Measurements from ENCODE around the gene B3GNT4.

DNA sequence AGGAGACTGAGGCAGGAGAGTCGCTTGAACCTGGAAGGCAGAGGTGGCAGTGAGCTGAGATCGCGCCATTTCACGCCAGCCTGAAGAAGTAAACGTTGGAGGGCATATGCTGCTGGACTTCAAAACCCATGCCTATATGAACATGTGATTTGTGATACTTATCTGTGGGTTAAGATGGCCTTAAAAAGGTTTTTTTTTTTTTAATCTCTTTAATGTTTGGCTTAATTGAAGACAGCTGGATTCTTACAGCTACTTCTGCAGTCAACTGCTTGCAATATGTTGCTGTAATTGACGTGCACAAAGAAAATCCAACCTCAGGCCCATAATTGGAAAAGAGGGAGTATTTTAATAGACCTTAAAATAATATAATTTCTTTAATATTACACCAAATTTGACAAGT, 1.5 kb upstream of the B3GNT4 start:
- TF ChIP-seq, protein P1, sequence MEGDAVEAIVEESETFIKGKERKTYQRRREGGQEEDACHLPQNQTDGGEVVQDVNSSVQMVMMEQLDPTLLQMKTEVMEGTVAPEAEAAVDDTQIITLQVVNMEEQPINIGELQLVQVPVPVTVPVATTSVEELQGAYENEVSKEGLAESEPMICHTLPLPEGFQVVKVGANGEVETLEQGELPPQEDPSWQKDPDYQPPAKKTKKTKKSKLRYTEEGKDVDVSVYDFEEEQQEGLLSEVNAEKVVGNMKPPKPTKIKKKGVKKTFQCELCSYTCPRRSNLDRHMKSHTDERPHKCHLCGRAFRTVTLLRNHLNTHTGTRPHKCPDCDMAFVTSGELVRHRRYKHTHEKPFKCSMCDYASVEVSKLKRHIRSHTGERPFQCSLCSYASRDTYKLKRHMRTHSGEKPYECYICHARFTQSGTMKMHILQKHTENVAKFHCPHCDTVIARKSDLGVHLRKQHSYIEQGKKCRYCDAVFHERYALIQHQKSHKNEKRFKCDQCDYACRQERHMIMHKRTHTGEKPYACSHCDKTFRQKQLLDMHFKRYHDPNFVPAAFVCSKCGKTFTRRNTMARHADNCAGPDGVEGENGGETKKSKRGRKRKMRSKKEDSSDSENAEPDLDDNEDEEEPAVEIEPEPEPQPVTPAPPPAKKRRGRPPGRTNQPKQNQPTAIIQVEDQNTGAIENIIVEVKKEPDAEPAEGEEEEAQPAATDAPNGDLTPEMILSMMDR (IDR thresholded peaks at IDR 0.05; ENCODE audit: low read length), result no peak
- TF ChIP-seq EZH2 (IDR thresholded peaks at IDR 0.05; ENCODE audit: borderline replicate concordance, low read length), result no peak

Measured in OCI-LY1 (cell line).